ENCODE results near the gene DOK5.
"Not testable (repeated sequence)": the region's sequence is repeated elsewhere in the genome, so short reads cannot be mapped to it uniquely, and the experiment has no call there.

DOK5 gene

DNA sequence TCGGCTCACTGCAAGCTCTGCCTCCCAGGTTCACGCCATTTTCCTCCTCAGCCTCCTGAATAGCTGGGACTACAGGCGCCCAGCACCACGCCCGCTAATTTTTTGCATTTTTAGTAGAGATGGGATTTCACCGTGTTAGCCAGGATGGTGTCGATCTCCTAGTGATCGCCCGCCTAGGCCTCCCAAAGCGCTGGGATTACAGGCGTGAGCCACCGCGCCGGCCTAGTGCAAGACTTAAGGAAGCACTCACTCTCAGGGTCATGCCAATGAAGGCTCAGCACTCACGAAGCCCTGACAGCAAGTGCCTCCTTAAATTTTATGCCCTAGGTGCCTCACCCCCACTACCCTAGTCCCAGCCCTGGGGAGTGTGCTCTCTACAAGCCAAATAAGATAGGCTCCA lies 4.7 kb upstream of the DOK5 start:
- DNase-seq (ENCODE audit: low read depth): no peak

DNA sequence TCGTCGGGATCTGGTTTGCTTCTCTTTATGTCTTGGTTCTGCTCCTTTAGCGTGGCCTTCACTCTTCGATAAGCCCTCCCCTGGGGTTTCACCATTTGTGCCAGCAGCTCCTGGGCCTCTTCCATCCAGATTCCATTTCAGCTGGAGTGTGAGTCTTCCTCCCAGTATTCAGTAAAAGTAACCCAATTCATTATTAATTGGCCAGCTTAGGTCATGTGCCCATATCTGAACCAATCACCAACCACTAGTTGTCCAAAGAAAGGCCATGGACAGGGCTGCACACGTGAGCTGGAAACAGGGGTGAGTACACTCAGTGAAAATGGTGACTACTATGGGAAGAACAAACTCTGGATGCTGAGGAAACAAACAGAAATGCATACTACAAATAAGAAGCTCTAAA lies 2.8 kb upstream of the DOK5 start:
- no peak for DNase-seq (ENCODE audit: low read depth)

DNA sequence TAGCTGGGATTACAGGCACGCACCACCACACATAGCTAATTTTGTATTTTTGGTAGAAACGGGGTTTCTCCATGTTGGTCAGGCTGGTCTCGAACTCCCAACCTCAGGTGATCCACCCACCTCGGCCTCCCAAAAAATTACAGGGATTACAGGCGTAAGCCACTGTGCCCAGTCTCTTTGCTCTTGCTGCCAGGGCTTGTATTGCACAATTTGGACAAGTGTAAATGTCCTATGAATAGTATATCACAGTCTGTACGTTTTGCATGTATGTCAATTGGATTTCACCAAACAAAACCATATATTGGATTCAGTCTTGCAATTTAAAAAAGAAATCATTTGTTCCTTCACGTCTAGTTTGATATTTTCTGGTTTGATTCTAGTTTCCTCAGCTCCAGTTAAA lies 2.1 kb upstream of the DOK5 start:
- no peak for DNase-seq (ENCODE audit: low read depth)

DNA sequence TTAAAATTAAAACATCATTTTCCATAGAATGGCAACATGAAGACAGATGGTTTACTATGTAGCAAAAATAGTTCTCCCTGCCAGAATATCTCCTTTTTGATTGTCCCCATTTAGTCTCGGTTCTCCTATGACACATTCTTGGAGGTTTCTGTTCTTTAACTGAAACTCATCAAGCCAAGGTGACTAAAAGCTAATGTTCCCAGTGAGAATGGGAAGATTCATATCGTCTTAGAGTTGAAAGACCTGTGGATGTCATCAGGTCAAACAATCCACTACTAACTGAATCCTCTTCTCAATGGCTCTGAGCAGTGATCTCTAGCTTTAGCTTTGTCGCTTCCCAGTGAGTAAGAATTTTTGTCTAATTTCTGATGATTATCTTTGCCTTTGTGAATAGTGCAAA lies 1.3 kb upstream of the DOK5 start:
- no peak for DNase-seq (ENCODE audit: low read depth)

DNA sequence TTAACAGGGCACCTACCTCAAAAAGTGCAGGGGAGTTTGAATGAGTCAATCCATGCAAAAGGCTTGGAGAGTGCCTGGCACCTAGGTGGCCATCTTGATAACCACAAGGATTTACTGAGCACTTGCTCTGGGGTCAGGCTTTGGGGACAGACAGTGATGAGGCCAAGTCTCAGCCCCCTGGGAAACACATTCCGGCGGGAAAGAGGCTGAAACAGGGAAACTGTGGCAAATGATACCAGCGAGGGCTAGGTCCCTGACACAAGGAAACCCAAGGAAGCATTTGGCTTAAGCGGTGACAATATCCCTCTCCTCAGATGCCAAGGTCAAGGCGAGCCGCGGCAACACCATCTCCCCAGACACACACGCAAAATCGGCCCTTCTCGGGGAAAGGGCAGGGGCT lies 527 bp upstream of the DOK5 start:
- DNase-seq (ENCODE audit: low read depth): no peak

DNA sequence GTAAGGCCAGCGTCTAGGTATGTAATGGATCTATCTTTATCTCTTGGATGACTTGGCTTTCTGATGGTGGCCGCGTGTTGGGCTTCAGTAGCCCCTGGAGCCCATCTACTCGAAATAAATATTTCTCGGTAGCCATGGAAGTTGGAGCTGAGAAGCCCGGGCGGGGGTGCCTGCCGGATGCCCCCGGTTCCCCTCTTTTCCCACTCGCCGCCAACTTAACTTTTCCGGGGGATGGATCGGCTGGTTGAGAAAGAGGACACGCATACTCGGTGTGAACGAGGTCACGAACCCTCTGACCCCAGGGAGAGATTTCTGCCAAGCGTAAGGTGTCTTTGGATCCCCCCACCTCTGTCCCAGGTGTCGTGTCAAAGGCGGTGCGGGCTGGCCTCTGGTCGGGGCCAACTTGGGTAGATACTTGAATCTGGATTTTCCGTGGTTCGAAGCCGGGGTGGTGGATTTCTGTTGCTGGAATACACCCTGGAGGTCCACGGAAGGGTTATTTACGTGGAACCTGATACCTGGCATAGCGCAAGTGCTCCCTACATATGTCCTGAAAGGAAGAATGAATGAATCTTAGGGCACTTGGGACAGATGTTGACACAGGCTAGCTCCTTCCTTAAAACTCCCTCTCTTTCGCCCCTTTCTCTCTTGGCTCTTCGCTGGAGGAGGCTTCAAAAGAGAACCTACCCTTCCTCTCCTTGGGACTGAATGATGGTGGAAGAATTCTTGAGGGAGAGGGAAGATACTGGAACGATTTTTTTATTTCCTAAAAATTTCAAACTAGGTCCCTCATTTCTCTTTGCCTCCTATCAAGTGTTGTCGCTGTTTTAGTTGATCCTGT lies 996 bp downstream of the DOK5 start:
- DNase-seq (ENCODE audit: low read depth): no peak

DNA sequence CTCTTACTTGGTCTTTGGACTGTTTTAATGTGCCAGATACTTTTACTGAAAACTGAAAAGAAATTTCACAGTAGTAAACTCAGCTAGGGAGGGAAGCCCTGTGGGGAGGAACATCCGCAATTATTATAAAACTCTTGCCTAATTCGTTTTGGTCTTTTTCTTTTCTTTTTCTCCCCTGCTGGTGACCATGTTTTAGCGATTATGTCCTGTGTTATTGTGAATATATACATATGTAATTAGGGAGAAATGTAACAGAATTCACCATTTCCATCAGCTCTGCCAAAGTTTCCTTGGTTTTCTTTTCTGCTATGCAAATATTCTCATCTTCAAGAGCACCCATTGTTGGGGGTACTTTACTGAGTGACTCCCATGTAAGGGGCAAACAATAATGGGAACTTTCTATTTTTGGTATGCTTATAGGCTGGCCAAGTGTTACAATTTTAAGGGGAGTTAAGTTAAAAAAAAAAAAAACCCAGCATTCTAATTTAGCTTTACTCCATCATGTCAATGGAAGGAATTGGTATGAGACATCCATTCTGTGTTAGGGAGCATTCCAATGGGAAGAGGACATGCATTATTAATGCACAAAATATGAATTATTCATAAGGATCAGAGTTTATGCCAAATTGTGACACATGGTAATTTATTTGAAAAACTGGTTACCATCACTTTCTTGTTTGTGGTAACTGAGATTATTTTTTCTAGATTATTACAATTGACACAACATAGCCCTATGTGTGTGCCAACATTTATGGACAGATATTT lies 2.0 kb downstream of the DOK5 start:
- DNase-seq (ENCODE audit: low read depth): no peak

DNA sequence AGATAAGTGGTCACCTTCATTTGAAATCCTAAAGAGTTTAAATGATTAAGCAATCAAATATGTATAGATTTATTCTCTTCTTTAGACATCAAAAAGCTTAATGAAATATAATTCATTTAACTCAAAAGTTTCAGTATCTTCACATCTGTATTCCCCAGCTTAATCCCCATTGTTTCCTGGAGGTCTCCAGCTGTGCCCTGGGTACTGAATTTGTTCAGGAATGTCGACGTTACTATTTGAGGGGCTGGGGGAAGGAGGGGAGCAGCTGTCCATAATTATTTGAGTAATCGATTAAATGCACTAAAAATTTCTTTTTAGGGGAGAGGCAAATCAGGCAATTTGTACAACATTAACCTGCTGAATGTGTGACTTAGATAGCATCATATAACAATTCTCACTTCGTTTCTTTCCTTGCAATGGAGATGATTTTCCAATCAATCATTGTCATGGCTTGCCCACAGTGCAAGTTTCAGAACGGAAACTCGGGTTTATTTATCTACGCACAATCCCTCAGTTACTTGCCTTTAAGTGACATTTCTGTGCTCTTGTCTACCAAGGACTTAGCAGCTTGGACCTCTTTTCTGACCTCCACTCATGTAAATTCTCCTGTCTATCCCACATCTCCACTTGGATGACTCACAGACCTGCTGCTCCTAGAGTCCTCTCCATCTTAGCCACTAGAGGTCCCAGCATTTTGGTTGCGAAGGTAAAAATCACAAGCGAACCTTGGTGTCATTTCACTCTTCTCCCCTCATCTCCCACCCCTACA lies 3.9 kb downstream of the DOK5 start:
- DNase-seq (ENCODE audit: low read depth): no peak

DNA sequence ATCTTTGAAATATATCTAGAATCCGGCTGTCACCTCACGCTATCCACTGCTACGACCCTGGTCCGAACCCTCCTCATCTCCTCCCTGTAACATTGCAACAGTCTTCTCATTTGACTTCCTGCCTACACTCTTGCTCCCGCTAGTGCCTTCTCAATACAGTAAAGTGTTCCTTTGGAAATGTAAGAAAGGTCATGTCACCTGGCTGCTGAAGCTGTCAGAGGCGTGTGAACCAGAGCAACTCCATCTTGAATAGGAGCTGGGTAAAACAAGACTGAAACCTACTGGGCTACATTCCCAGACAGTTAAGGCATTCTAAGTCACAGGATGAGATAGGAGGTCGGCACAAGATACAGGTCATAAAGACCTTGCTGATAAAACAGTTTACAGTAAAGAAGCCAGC lies 4.5 kb downstream of the DOK5 start:
- DNase-seq (ENCODE audit: low read depth): not testable (repeated sequence)

DNA sequence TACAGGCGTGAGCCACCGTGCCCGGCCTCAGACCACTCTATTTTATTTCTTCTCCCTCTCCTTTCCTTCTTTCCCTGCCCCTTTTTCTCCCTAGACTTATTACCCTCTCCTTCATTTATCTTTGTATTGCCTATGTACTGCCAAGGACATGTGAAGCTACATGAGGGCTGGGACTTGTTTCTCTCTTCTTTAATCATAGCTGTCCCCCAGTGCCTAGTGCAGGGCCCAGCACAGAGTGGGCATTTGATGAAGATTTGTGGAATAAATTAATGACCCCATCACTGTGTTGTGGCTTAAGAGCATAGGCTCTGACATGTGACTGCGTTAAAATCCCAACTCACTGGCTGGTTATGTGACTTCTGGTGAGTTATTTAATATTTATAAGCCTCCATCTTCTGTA lies 6.0 kb downstream of the DOK5 start:
- no peak for DNase-seq (ENCODE audit: low read depth)

DNA sequence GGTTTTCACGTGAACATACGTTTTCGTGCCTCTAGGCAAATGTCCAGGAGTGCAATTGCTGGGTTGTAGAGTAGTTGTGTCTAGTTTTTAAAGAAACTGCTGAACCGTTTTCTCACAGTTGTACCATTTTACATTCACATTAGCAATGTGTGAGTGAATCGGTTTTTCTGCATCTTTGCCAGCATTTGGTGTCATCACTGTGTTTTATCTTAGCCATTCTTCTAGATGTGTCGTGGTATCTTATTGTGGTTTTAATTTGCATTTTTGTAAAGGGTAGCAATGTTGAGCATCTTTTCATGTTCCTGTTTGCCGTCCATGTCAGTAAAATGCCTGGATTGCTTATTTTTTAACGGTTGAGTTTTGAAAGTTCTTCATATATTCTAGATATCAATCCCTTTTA lies 10.2 kb downstream of the DOK5 start:
- no peak for DNase-seq (ENCODE audit: low read depth)

DNA sequence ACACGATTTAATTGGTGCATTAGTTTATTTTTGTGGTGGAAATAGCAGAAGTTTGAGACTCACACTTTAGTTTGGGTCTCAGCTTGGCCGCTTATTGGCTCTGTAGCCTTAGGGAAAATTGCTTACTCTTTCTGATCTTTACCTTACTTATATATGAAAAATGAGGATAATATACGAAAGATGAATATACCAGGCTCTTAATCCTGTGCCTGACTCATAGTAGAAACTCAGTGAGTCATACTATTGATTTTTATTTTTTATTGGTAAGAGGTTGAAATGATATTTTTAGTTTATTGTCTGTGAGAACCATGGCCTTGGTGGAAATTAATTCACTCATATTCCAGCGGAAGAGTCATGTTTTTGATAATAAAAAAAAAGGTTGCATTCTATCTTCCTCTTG lies 11.2 kb downstream of the DOK5 start:
- no peak for DNase-seq (ENCODE audit: low read depth)

DNA sequence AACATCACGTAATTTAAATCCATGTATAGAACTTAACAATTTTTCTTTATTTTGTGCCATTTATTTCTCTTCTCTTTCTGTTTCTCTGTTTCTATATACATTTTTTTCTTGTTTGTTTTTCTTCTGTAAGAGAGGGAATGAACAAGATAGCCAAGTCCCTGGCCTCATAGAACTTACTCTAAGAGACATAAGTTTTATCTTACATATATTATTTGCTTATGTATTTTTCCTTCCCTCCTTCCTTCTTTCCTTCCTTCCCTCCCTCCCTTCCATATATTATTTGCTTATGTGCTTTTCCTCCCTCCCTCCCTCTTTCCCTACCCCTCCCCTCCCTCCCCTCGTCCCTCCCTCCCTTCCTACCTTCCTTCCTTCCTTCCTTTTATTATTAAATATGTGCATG lies 13.0 kb downstream of the DOK5 start:
- no peak for DNase-seq (ENCODE audit: low read depth)

DNA sequence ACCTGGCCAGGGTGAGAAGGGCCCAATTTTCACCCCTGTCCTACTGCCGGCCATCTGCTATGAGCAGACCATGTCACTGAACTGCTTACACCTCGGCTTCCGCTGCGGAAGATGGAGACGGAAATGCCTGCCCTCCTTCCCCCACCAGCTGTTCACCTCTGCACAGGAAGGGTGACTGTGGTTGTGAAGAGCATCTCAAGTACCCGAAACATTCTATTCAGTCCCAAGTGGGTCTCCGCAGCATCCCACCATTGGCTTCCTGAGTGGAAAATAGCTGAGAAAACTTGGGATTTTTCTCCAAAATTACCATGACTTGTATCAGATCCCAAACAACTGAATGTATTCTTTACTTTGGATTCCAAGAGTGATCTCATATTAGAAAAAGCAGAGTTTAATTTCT lies 16.1 kb downstream of the DOK5 start:
- no peak for DNase-seq (ENCODE audit: low read depth)

DNA sequence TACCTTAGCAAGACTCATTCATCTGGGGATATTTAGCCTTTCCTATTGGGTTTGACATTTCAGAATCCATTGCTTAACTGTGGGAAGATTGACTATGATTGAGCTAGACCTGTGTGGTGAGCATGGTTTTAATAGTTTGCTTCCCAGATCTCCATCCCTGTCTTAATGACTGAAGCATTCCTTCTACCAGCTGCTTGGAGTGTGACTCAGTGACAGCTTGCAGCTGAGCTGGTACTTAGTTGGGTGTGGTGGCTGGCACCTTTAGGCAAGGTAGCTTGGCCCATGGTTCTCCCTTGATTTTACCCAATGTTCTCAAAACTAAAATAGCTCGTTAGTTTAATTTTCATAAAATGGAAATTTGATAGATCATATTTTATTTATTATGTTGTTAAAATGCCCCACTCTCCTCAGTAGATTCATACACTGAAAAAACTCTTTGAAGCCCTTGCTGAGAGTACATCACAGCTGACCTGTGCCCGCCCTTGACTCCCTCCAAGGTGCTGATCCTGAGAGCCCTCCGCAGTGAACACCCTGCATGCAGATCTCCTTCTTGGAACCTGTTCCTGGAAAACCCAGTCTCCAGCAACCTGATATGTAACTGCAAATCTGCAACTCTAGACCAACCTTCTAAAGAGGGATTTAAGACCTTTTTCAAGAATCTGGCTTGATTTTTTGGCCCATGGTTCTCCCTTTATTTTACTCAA lies 19.1 kb downstream of the DOK5 start:
- DNase-seq (ENCODE audit: low read depth): no peak

DNA sequence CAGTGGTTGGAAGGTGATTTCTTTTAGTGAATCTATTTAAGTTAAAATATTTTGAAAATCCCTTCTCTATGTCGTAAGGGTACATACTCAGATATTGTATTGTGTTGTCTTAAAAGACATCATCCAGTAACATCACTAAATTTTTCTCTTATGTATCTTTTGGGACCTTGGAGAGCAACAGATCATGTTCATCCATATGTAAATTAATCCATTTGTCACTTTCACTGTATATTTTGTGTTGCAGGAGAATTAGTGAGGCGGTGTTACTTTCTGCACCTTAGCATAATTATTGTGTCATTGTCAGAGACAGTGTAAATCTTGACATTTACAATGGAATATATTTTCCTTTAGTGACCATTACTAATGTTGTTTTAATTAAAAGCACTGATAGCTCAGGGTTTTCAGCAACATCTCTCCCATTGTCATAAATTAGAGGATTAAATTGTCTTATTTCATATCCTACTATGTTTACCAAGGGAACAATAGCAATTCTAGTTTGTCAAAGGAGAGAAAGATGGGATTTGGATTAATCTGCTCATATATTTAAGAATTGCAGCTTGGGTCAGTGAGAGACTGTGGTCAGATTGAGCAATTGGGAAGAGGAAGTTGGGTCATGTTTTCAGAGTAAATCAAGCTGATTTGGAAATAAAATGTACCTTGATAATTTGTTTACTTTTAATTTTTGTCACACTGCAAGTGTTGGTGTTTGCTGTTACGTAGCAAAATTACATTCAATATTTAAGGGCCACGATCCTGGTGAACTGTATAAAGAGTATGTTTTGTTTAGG lies 22.7 kb downstream of the DOK5 start:
- DNase-seq (ENCODE audit: low read depth): no peak

DNA sequence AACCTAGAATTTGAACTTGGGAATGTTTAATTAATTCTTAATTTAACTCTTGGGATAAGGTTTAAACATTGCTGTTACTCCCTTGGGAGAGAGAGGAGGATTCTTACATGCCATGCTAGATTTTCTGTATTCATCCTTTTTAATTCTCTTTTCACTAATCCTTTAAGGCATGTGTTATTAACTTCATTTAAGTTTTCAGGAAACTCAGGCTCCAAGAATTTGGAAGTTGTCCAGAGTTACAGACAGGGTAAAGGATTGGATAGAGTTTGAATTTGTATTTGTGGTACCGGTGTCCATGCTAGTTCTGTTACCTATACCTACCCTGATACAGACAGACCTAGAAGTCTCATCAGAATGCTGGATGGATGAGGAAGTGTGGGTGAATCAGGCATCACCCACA lies 23.7 kb downstream of the DOK5 start:
- no peak for DNase-seq (ENCODE audit: low read depth)

DNA sequence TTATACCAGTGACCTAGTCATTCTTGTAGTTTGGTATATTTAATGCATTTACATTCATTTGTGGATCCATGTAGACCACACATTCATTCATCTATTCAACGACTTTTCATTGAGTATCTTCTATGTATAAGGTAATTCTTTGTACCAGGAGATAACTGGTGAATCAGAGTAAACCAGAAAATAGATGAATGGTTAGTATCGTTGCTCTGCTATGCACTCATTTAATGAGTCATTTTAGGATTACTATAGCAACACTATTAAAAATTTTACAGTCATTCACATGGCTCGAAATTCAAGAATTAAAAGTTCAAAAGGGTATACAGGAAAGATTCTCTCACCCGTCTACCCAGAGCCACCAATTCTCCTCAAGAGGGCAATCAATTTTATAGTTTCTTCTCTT lies 26.8 kb downstream of the DOK5 start:
- no peak for DNase-seq (ENCODE audit: low read depth)

DNA sequence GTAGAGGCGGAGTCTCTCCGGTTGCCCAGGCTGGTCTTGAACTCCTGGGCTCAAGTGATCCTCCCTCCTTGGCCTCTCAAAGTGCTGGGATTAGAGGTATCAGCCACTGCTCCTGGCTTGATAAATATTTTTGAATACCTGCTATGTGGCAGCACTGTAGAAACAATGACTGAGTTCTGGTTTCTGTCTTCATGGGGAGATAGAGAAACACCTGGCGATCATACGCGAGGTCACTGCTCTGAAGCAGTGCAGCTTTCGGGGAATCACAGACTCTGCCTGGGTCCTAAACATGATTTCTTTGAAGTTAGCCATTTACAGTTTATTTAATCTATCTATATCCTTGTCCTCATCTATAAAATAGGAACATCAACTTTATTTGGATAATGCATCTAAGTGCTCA lies 31.2 kb downstream of the DOK5 start:
- DNase-seq (ENCODE audit: low read depth): no peak

DNA sequence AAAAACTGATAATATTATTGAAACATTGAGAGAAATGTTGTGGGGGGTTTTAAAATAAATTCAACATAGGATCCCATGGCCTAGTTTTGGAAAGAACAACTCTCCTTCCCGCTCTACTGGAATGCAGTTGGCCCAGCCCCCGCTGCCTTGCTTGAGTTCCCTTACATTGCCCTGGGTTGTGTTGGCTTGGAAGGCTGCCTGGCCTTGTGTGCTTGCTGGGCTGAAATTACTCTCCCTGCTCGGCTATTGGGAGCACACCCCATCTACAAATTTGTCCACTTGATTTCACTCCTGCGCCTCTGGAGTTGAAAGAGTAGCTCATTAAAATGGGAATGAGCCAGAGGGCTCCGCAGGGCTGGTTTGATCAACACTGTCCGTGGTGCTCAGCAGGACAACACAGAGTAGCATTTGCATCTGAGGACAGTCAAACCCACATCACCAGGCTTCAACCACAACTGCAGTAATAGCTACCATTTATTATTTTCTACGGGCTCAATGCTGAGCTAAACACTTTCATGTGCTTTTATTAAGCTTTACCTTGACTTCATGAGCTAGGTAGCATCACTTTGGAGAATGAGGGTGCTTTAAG lies 35.2 kb downstream of the DOK5 start:
- no peak for DNase-seq (ENCODE audit: low read depth)

DNA sequence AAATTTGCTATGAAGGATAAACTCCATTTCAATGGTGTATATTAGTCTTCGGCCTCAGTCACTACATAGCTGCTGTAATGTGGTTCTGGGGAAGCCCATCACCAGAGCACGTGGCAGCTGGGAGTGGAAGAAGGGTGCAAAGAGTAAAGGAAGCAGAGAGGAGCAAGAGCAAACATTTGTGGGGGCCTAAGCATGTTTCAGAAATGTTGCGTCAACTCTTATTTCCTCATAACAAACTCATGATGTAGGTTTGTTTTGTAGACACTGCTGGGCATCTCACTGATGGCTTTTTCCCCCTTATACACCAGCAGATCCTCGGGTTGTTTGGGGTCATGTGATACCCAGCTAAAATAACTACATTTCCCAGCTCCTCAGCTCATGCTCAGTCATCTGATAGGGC lies 37.3 kb downstream of the DOK5 start:
- no peak for DNase-seq (ENCODE audit: low read depth)

Measured in stimulated activated CD4-positive, alpha-beta T cell treated with anti-CD3 and anti-CD28 coated beads, Interleukin-2, amount 100 ng/mL, for 4 hours (primary cell).